Measurements from ENCODE around the gene PLA2G2D.

DNA sequence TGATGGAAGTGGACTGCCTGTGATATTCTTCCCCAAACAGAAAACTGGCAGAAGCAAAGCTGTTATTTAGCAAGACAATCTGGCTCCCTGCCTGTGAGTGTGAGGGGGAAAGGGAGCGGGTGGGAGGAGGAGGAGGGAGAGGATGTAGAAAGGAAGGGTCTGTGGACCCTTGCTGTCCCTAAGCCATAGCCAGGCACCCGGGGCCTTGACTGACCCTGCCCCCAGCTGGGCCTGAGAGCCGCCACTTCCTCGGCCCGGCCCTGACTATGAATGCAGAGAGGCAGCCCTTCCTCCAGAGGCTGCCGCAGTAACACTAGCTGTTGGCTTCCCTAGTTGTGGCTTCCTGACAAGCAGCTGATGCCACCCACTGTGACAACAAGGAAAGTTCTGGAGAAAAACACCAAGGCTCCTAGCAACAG, 33.7 kb upstream of the PLA2G2D start:
- TF ChIP-seq, protein P1, sequence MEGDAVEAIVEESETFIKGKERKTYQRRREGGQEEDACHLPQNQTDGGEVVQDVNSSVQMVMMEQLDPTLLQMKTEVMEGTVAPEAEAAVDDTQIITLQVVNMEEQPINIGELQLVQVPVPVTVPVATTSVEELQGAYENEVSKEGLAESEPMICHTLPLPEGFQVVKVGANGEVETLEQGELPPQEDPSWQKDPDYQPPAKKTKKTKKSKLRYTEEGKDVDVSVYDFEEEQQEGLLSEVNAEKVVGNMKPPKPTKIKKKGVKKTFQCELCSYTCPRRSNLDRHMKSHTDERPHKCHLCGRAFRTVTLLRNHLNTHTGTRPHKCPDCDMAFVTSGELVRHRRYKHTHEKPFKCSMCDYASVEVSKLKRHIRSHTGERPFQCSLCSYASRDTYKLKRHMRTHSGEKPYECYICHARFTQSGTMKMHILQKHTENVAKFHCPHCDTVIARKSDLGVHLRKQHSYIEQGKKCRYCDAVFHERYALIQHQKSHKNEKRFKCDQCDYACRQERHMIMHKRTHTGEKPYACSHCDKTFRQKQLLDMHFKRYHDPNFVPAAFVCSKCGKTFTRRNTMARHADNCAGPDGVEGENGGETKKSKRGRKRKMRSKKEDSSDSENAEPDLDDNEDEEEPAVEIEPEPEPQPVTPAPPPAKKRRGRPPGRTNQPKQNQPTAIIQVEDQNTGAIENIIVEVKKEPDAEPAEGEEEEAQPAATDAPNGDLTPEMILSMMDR (IDR thresholded peaks at IDR 0.05): no peak
- no peak for TF ChIP-seq POLR2A (IDR thresholded peaks at IDR 0.05)
- TF ChIP-seq EP300 (IDR thresholded peaks at IDR 0.05): no peak
- no peak for TF ChIP-seq POLR2AphosphoS5 (IDR thresholded peaks at IDR 0.05)
